SK-N-MC (cell line): ENCODE data around the gene BBC3.

ENCODE experiments used
- EZH2 ChIP-seq: fragments of 200-600 bp; sonication (generic); IDR thresholded peaks from one replicate; pipeline ENCODE4 v1.6.1; 2017; ENCODE audit warnings: antibody characterized with exemption
- FOXP2 ChIP-seq: optimal IDR thresholded peaks from 2 replicates; pipeline ENCODE3; 2011; ENCODE audit warnings: mild to moderate bottlenecking, moderate library complexity; ENCODE audit not compliant: insufficient read depth; ENCODE audit errors: extremely low read length, control extremely low read depth

DNA sequence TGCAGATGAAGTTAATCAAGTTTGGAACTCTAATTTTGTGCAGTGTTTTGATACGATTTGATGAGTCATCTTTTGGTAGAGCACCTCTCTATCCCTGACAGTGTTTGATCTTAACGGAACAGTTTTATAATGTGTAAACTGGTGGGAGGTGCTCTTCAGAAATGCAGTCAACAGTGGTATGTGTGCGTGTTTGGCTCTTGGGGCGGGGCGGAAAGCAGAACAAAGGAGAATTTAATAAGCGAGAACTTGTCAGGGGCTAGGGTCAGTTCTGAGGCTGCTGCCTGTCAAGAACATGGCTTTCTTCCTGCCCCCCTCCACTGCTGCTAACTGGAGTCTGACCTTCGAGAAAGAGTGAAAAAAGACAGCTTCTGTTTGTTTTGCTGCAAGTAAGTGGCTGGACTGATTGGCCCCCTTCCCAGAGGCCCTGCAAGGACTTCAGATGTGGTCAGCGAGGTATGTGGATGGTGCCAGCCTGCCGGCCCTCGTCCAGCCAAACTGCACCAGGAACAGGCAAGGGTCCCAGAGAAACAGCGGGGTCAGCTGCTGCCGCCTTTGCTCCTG, 40.8 kb downstream of the BBC3 start:
- TF ChIP-seq EZH2 (no peak), FOXP2 (no peak)
